NCI-H2107 treated with DMSO at 0.1 percent for 48 hours (cell line): ENCODE results near the gene MMP11.

Source experiments
- DNase-seq: peaks from one replicate; lab custom pipeline; 2025; ENCODE audit not compliant: unreplicated experiment; lab: John Stamatoyannopoulos, UW

MMP11 gene

GRCh38 chr22:23828800-23829680, 56.4 kb downstream of the MMP11 start:
- no peak for DNase-seq

DNA sequence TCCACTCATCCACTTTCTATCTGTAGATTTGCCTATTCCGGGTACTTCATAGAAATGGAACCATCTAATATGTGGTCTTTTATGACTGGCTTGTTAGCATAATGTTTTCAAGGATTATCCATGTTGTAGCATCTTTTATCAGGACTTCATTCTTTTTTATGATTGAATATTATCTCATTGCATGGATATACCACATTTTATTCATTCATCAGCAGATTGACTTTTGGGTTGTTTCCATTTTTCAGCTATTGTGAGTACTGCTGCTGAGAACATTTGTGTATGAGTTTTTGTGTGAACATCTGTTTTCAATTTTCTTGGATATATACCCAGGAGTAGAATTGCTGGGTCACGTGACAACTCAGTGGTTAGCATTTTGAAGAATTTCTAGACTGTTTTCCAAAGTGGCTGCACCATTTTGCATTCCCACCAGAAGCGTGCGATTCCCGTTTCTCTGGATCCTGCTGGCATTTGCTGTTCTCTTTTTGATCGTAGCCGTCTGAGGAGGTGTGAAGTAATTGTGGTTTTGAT, 57.3 kb downstream of the MMP11 start:
- no peak for DNase-seq

- DNase-seq = no peak
These were observed 58.6 kb downstream of the MMP11 start for GRCh38 chr22:23831261-23831660.

GRCh38 chr22:23831781-23832180, 59.1 kb downstream of the MMP11 start:
- no peak for DNase-seq

GRCh38 chr22:23832226-23833016, 59.8 kb downstream of the MMP11 start:
- no peak for DNase-seq

GRCh38 chr22:23833017-23833751, 60.5 kb downstream of the MMP11 start:
- DNase-seq = no peak
